HepG2 (cell line): ENCODE data around the gene UBL4B. TPM values are rescaled to one million over a fixed set of nuclear protein-coding genes. Genes with fewer than 3 reads are reported as not detected.

Experiments
- CEBPB ChIP-seq: IDR thresholded peaks from 2 replicates; pipeline ENCODE4 v1.6.1; 2011; ENCODE audit warnings: low read depth, low read length, improper control_type of control experiment, borderline replicate concordance
- MAFK ChIP-seq, 2 experiments: IDR thresholded peaks in 1 of 2; conservative IDR thresholded peaks in 1 of 2; 2 replicates each; pipeline ENCODE4 v1.6.1; 2011; ENCODE audit warnings: improper control_type of control experiment in 2 of 2, low read length in 2 of 2
- TBX2 ChIP-seq: sonication (generic); formaldehyde crosslinking; IDR thresholded peaks from 2 replicates; pipeline ENCODE4 v1.5.0; 2020; ENCODE audit warnings: missing genetic modification reagents, mild to moderate bottlenecking, borderline replicate concordance
- TOE1 ChIP-seq: sonication (generic); formaldehyde crosslinking; IDR thresholded peaks from 2 replicates; pipeline ENCODE4 v1.4.0; 2020; ENCODE audit warnings: mild to moderate bottlenecking, missing genetic modification reagents
- XRCC5 ChIP-seq: fragments of 200-400 bp; formaldehyde crosslinking; optimal IDR thresholded peaks from 2 replicates; pipeline ENCODE3; 2017; ENCODE audit warnings: mild to moderate bottlenecking, low read length
- ZNF333 ChIP-seq: sonication (generic); formaldehyde crosslinking; IDR thresholded peaks from 2 replicates; pipeline ENCODE4 v1.4.0; 2020; ENCODE audit warnings: mild to moderate bottlenecking, missing genetic modification reagents, borderline replicate concordance
- ZNF567 ChIP-seq: sonication (generic); formaldehyde crosslinking; IDR thresholded peaks from 2 replicates; pipeline ENCODE4 v1.8.1; 2023; ENCODE audit warnings: mild to moderate bottlenecking, missing genetic modification reagents, borderline replicate concordance
- ZNF644 ChIP-seq: IDR thresholded peaks from 2 replicates; pipeline ENCODE4 v1.6.1; 2016; ENCODE audit warnings: low read depth
- polyA plus RNA-seq, 8 experiments: library from polyadenylated mRNA; depleted of rRNA in 3 of 8; stranded (reverse) in 7 of 8; unstranded in 1 of 8; fragments of >200 nt; fragmentation: Illumina TruSeq in 4 of 8; extraction: Trizol in 4 of 8; gene quantifications; 2 replicates each; pipeline versions ENCODE4 v1.2.1 to v1.2.3, GENCODE V29; 2011 to 2016; ENCODE audit warnings: low read depth in 4 of 8, missing spikeins in 1 of 8, mixed read lengths in 1 of 8; ENCODE audit not compliant: insufficient read depth in 1 of 8
- total RNA-seq, 5 experiments: library from RNA; depleted of rRNA; stranded (reverse); fragments of >200 nt; fragmentation: Illumina TruSeq; extraction: Trizol; gene quantifications; 2 replicates each; pipeline ENCODE4 v1.2.3, GENCODE V29; 2016; ENCODE audit warnings: low read depth in 1 of 5
- TF ChIP-seq, protein P1 (sequence below): sonication (generic); formaldehyde crosslinking; IDR thresholded peaks from 2 replicates; pipeline ENCODE4 v1.4.0; 2020; ENCODE audit warnings: missing genetic modification reagents
- TF ChIP-seq, protein P2 (sequence below): sonication (generic); formaldehyde crosslinking; IDR thresholded peaks from 2 replicates; pipeline ENCODE4 v1.4.0; 2020; ENCODE audit warnings: missing genetic modification reagents, borderline replicate concordance

UBL4B gene
- total and polyA plus RNA-seq, 2 of the 13 experiments (the other 11 are each of a cell fraction or from before 2014, with no cell fraction given), result not detected

DNA sequence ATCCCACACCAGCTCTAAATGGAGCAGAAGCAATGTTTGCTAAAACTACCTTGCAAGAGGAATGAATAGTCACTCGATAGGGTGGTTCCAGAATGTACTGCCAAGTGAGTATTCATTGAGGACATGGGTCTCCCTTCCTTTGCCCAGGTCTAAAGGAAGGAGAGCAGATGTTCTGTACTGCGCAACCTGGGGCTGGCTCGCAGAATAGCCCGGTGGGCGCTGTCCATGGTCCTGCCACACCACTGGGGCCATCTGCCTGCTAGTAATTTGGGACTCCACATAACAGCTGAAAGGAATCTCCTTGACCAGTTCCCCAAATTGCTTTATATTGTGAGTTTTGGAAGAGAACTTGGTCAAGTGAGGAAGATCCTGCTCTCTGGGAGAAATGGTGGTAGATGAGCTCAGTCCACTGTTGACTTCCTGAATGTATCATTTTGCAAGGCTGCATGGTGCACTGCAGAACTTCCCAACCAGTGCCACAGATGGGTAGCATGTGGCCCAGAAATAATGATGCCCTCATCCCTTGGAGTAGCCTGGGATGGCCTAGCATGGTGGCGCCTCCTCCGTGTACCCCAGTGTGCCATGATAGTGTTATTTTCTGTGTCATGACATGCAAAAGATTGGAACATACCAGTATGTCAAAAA, 43.8 kb downstream of the UBL4B start (continued):
- TF ChIP-seq, protein P1, sequence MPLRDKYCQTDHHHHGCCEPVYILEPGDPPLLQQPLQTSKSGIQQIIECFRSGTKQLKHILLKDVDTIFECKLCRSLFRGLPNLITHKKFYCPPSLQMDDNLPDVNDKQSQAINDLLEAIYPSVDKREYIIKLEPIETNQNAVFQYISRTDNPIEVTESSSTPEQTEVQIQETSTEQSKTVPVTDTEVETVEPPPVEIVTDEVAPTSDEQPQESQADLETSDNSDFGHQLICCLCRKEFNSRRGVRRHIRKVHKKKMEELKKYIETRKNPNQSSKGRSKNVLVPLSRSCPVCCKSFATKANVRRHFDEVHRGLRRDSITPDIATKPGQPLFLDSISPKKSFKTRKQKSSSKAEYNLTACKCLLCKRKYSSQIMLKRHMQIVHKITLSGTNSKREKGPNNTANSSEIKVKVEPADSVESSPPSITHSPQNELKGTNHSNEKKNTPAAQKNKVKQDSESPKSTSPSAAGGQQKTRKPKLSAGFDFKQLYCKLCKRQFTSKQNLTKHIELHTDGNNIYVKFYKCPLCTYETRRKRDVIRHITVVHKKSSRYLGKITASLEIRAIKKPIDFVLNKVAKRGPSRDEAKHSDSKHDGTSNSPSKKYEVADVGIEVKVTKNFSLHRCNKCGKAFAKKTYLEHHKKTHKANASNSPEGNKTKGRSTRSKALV (CRISPR knock-in tag), result no peak
- TF ChIP-seq CEBPB, result peak; percentile 4; the same call in 1 of the 2 replicates
- TF ChIP-seq MAFK (conservative IDR thresholded peaks at IDR 0.05 in 1 of 2, IDR thresholded peaks at IDR 0.05 in 1 of 2; ENCODE audit: low read length in 2 of 2), result no peak
- 0 out of 2 replicates have a peak, but pooled peaks have one; percentile 53 for TF ChIP-seq ZNF644 (CRISPR knock-in tag)
- no peak for TF ChIP-seq TOE1 (CRISPR knock-in tag)
- TF ChIP-seq ZNF567 (CRISPR knock-in tag), result no peak
- no peak for TF ChIP-seq TBX2
- no peak for TF ChIP-seq ZNF333
- TF ChIP-seq XRCC5, result peak; percentile 51
- TF ChIP-seq, protein P2, sequence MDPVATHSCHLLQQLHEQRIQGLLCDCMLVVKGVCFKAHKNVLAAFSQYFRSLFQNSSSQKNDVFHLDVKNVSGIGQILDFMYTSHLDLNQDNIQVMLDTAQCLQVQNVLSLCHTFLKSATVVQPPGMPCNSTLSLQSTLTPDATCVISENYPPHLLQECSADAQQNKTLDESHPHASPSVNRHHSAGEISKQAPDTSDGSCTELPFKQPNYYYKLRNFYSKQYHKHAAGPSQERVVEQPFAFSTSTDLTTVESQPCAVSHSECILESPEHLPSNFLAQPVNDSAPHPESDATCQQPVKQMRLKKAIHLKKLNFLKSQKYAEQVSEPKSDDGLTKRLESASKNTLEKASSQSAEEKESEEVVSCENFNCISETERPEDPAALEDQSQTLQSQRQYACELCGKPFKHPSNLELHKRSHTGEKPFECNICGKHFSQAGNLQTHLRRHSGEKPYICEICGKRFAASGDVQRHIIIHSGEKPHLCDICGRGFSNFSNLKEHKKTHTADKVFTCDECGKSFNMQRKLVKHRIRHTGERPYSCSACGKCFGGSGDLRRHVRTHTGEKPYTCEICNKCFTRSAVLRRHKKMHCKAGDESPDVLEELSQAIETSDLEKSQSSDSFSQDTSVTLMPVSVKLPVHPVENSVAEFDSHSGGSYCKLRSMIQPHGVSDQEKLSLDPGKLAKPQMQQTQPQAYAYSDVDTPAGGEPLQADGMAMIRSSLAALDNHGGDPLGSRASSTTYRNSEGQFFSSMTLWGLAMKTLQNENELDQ (CRISPR knock-in tag), result no peak
